ENCODE results near the gene GRAMD2A. TPM values are rescaled to one million over a fixed set of nuclear protein-coding genes. Genes with fewer than 3 reads are reported as not detected.

GRAMD2A gene
- total RNA-seq, 1 donor from 2014 or later, result not detected

- H3K27ac Mint-ChIP-seq (ENCODE audit: unreplicated experiment), result no peak overlapping the region
- no peak overlapping the region for H3K4me3 Mint-ChIP-seq (ENCODE audit: unreplicated experiment)
- no peak for TF ChIP-seq CTCF (IDR thresholded peaks at IDR 0.05)
- peaks cover 64% of the 10 kb centered on the region for H3K36me3 Mint-ChIP-seq (ENCODE audit: unreplicated experiment)
- H3K27me3 Mint-ChIP-seq (ENCODE audit: unreplicated experiment), result no peaks in the 10 kb centered on the region
- H3K4me1 Mint-ChIP-seq (ENCODE audit: unreplicated experiment), result no peaks in the 10 kb centered on the region
- DNase-seq (ENCODE audit: extremely low spot score, unreplicated experiment), result no peak
- no peaks in the 10 kb centered on the region for H3K9me3 Mint-ChIP-seq (ENCODE audit: unreplicated experiment)
Observed at GRCh38 chr15:72205273-72205672, 7.7 kb upstream of the GRAMD2A start.

- TF ChIP-seq CTCF (IDR thresholded peaks at IDR 0.05), result no peak
- Mint-ChIP-seq H3K9me3 (ENCODE audit: unreplicated experiment) (no peaks in the 10 kb centered on the region), H3K36me3 (ENCODE audit: unreplicated experiment) (peaks cover 64% of the 10 kb centered on the region), H3K27ac (ENCODE audit: unreplicated experiment) (peak overlapping the region; percentile 29), H3K4me3 (ENCODE audit: unreplicated experiment) (no peak overlapping the region), H3K27me3 (ENCODE audit: unreplicated experiment) (no peaks in the 10 kb centered on the region), H3K4me1 (ENCODE audit: unreplicated experiment) (peaks cover 2% of the 10 kb centered on the region)
- DNase-seq (ENCODE audit: extremely low spot score, unreplicated experiment), result no peak
Observed at GRCh38 chr15:72203507-72203837, 5.9 kb upstream of the GRAMD2A start.

DNA sequence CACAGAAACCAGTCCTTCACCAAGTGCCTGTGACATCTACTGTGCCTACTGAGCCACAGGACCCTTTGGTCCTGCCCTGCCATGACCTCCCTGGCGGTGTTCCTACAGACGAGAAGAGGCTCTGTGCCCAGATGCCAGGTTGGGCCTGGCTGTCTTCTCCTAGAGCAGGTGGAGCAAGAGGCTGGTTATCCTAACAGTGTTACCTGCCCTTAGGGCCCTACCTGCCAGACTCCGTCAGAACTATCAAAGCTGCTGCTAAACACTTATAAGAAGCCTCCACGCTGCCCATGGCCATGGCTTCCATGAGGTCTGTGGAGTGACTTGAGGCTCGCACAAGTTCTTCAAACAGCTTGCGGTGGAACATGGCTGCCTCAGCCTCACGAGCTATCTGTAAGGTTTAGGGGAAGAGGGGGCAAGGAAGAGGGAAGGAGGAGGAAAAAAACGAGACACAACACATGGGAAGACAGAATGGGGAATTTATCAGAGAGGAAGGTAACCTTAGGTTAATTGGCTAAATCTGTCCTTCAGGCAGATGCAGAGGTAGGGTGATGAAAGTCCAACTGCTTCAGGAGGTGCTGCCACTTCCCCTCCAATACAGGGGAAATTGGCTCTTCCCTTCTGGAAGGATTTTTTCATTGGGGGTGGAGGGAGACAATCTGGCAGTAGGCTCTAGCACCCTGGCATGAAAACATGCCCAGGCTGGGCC, 5.4 kb upstream of the GRAMD2A start:
- DNase-seq (ENCODE audit: extremely low spot score, unreplicated experiment), result no peak
- Mint-ChIP-seq H3K9me3 (ENCODE audit: unreplicated experiment) (no peaks in the 10 kb centered on the region), H3K27ac (ENCODE audit: unreplicated experiment) (peak overlapping the region; percentile 29), H3K4me3 (ENCODE audit: unreplicated experiment) (no peak overlapping the region), H3K4me1 (ENCODE audit: unreplicated experiment) (peaks cover 4% of the 10 kb centered on the region), H3K36me3 (ENCODE audit: unreplicated experiment) (peaks cover 63% of the 10 kb centered on the region), H3K27me3 (ENCODE audit: unreplicated experiment) (no peaks in the 10 kb centered on the region)
- TF ChIP-seq CTCF (IDR thresholded peaks at IDR 0.05), result no peak

- H3K9me3 Mint-ChIP-seq (ENCODE audit: unreplicated experiment), result no peaks in the 10 kb centered on the region
- no peak overlapping the region for H3K27ac Mint-ChIP-seq (ENCODE audit: unreplicated experiment)
- no peak for DNase-seq (ENCODE audit: extremely low spot score, unreplicated experiment)
- H3K4me1 Mint-ChIP-seq (ENCODE audit: unreplicated experiment), result peaks cover 6% of the 10 kb centered on the region
- no peaks in the 10 kb centered on the region for H3K27me3 Mint-ChIP-seq (ENCODE audit: unreplicated experiment)
- TF ChIP-seq CTCF (IDR thresholded peaks at IDR 0.05), result no peak
- H3K4me3 Mint-ChIP-seq (ENCODE audit: unreplicated experiment), result no peak overlapping the region
- peaks cover 61% of the 10 kb centered on the region for H3K36me3 Mint-ChIP-seq (ENCODE audit: unreplicated experiment)
Observed at GRCh38 chr15:72202302-72202701, 4.7 kb upstream of the GRAMD2A start.

GRCh38 chr15:72201391-72201921, 3.9 kb upstream of the GRAMD2A start:
- Mint-ChIP-seq H3K36me3 (ENCODE audit: unreplicated experiment) (peaks cover 54% of the 10 kb centered on the region), H3K27ac (ENCODE audit: unreplicated experiment) (no peak overlapping the region)

More at GRCh38 chr15:72201391-72201921, 3.9 kb upstream of the GRAMD2A start:
- no peak for TF ChIP-seq CTCF (IDR thresholded peaks at IDR 0.05)
- Mint-ChIP-seq H3K4me1 (ENCODE audit: unreplicated experiment) (peaks cover 8% of the 10 kb centered on the region), H3K27me3 (ENCODE audit: unreplicated experiment) (no peaks in the 10 kb centered on the region), H3K9me3 (ENCODE audit: unreplicated experiment) (no peaks in the 10 kb centered on the region), H3K4me3 (ENCODE audit: unreplicated experiment) (no peak overlapping the region)
- no peak for DNase-seq (ENCODE audit: extremely low spot score, unreplicated experiment)

Data from osteocyte (in vitro differentiated cells).